ENCODE data around the gene SLC6A17. TPM values are rescaled to one million over a fixed set of nuclear protein-coding genes. Genes with fewer than 3 reads are reported as not detected.

Gene SLC6A17
- total RNA-seq, 4 donors from 2014 or later, result 0.42 to 1.8 (median 0.57) TPM

DNA sequence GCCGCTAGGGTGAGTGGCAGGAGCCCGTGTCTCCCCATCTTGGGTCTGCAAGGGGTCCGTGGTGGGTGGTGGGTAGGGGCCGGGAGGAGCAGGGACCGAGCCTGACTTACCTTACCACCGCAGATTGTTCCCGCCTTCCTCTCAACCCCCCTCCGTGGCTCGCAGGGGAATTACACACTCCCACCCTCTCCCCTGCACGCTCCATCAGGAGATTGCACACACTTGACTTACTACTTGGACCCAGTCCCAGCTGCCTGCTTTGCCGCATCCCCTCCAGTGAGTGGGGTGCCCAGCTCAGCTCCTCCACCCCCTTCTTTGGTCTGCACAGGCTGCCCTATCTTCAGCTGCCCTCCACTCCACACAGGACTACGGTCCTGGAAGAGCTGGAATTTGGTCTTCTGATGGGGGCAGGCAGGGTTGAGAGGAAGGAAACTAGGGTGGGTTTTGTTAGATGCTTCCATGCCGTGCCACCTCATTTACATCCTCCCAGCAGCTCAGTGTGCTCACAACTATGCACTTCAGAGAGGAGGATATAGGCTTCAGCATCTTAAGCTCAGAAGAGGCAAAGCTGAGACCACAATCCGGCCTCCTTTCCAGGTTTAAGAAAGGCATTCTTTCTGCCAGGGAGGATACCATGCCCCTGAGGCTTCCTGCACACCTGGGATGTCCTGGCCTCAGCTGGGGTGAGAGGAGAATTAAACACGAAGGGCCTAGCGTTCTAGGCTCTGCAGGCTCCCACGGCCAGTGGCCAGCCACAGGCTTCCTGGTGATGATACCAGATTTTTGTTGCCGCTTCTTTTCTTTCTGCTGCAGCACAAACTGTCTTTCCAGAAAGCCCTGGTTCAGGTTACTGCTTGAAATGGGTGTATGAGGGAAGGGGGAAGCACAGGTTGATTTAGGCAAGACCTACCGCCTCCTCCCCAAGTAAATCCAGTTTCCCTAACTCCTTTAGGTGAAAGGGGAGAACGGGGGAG is 62.2 kb downstream of the SLC6A17 start:
- peak overlapping the region; percentile 2 to 90 (median 61) for H3K27ac ChIP-seq (replicated peaks in 1 of 4)
- peaks cover 28 to 75% (median 62%) of the 10 kb centered on the region in 4 donors for H3K4me1 ChIP-seq
- TF ChIP-seq POLR2AphosphoS5 (IDR thresholded peaks at IDR 0.05) (no peak), EP300 (IDR thresholded peaks at IDR 0.05) (no peak), POLR2A (IDR thresholded peaks at IDR 0.05; ENCODE audit: low read depth) (no peak)
- TF ChIP-seq, protein P1, sequence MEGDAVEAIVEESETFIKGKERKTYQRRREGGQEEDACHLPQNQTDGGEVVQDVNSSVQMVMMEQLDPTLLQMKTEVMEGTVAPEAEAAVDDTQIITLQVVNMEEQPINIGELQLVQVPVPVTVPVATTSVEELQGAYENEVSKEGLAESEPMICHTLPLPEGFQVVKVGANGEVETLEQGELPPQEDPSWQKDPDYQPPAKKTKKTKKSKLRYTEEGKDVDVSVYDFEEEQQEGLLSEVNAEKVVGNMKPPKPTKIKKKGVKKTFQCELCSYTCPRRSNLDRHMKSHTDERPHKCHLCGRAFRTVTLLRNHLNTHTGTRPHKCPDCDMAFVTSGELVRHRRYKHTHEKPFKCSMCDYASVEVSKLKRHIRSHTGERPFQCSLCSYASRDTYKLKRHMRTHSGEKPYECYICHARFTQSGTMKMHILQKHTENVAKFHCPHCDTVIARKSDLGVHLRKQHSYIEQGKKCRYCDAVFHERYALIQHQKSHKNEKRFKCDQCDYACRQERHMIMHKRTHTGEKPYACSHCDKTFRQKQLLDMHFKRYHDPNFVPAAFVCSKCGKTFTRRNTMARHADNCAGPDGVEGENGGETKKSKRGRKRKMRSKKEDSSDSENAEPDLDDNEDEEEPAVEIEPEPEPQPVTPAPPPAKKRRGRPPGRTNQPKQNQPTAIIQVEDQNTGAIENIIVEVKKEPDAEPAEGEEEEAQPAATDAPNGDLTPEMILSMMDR (IDR thresholded peaks at IDR 0.05), result no peak
- no peaks in the 10 kb centered on the region for H3K9me3 ChIP-seq
- no peak for DNase-seq (ENCODE audit: extremely low spot score)
- H3K4me3 ChIP-seq, result peak overlapping the region; percentile 65 to 93 (median 83)
- 78% methylated on average over 9 of the region's 20 CpGs for WGBS
- H3K36me3 ChIP-seq, result peaks cover 0 to 6% (median 0%) of the 10 kb centered on the region in 4 donors
- H3K27me3 ChIP-seq, result peaks cover 0 to 6% (median 2%) of the 10 kb centered on the region in 4 donors
- intact Hi-C loops (cut with DNase I), result no loop called here

DNA sequence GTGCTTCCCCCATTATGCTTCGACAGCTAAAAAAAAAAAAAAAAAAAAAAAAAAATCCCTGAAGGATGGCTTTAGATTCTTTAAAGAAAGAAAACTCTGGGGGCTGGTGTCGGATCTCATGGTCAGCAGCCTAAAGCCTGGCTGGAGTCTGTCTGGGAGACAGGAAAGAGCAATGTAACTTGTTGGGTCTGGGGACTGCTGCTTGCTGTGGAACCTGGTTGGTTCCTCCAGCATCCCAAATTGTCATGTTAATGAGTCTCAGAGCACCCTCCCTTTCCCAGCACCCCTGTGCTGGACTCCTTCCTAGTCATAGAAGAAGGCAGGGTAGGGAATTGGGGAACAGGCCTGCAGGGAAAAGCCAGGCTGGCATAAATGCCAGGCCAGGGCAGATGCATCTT is 62.8 kb downstream of the SLC6A17 start:
- peaks cover 28 to 70% (median 62%) of the 10 kb centered on the region in 4 donors for H3K4me1 ChIP-seq
- intact Hi-C loops (cut with DNase I), result no loop called here

DNA sequence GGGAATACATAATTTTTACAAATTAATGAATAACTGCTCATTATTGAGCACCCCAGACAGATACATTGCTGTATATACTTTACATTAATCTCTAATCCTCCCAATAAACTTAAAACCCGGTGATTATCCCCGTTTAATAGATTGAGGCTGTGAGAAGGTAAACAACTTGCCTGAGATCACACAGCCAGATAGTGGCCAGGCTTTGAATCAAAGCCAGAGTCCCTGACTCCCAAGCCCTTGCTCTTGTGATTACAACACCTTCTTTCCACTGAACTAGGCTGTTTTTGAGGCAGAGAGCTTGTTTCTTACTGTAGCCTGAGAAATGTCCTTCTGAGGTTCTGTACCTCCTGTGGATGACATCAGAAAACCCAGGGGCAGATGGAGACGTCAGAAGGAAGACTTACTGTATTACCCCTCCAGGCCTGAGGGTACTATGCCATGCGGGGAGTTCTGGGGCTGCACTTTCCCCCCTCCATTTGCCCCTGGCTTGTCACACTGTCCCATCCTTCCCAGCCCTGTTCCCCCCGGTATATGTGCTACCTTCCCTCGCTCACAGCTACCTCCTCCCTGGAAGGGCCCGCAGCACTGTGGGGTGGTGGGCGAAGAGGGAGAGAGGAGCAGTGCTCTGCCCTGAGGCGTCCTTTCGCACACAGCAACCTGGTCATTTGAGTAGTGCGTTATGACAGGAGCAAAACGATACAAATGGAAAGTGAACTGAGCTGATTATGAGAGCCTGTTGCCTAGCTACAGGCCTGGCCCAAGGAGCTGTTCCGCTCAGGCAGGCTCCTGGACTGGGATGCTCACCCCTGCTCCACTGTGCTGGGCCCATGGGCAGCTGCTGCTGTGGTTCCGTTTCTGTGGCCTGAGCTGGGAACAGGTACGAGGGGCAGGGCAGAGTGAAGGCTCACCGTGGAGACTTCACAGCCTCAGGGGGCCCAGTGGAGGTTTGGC is 64.4 kb downstream of the SLC6A17 start:
- H3K4me3 ChIP-seq, result no peak overlapping the region
- peaks cover 0 to 6% (median 2%) of the 10 kb centered on the region in 4 donors for H3K27me3 ChIP-seq
- WGBS, result 81% methylated on average over 8 of the region's 16 CpGs
- H3K36me3 ChIP-seq, result peaks cover 0 to 13% (median 5%) of the 10 kb centered on the region in 4 donors
- peaks cover 24 to 61% (median 54%) of the 10 kb centered on the region in 4 donors for H3K4me1 ChIP-seq
- no peak for DNase-seq (ENCODE audit: extremely low spot score)
- intact Hi-C loops (cut with DNase I), result no loop called here
- no peaks in the 10 kb centered on the region for H3K9me3 ChIP-seq
- TF ChIP-seq EP300 (IDR thresholded peaks at IDR 0.05), result no peak
- no peak for TF ChIP-seq POLR2AphosphoS5 (IDR thresholded peaks at IDR 0.05)
- TF ChIP-seq, protein P1 (IDR thresholded peaks at IDR 0.05), result no peak
- no peak overlapping the region for H3K27ac ChIP-seq (replicated peaks in 1 of 4)

More for the DNA sequence above, 62.8 kb downstream of the SLC6A17 start:
- no peaks in the 10 kb centered on the region for H3K9me3 ChIP-seq
- 81% methylated on average over 2 of the region's 2 CpGs for WGBS
- peaks cover 0 to 6% (median 2%) of the 10 kb centered on the region in 4 donors for H3K27me3 ChIP-seq
- DNase-seq (ENCODE audit: extremely low spot score), result no peak
- H3K36me3 ChIP-seq, result peaks cover 0 to 6% (median 0%) of the 10 kb centered on the region in 4 donors
- no peak overlapping the region for H3K27ac ChIP-seq (replicated peaks in 1 of 4)
- TF ChIP-seq EP300 (IDR thresholded peaks at IDR 0.05) (no peak), POLR2A (IDR thresholded peaks at IDR 0.05; ENCODE audit: low read depth) (no peak), POLR2AphosphoS5 (IDR thresholded peaks at IDR 0.05) (no peak)
- TF ChIP-seq, protein P1 (IDR thresholded peaks at IDR 0.05), result no peak
- no peak overlapping the region for H3K4me3 ChIP-seq

DNA sequence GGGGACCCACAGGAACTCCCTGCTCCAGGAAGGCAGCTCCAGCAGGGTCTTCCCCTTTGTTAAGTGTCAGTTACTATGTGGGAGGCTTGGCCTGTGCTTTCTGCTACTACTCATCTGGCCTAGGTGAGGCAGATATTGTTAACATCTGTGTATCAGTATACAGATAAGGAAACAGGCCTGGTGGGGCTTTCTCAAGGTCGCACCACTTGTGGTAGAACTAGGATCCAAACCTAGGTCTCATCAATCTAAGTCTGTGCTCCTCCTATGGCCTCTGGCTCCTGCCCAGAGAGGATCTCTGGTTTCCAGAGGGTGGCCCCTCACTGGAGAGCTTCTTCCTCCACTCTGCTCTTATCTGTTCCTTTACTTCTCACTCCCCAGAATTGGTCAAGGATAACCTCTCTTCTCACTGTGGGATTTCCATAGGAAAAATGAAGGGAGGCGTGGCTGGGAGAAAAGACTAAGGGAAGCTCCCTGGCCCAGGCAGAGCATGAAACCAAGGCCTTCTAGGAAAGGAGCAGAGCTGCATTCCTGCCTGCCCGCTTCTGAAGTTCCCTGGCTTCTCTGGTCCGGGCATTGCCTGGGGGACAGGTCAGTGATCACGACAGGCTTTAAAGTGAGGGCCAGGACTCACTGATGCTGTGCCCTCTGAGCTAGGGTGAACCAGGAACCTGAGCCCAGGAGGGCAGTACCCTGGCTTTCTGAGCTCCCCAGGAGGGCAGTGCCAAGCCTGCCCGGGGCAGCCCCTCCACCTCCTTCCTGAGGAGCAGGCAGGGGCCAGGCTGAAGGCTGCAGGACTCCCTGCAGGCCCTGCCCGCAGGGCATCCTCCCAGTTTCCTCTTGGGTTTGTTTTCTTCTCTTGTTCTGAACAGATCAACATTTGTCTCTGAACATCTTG is 65.6 kb downstream of the SLC6A17 start:
- Histone ChIP-seq H3K4me3 (no peak overlapping the region), H3K36me3 (peaks cover 0 to 18% (median 6%) of the 10 kb centered on the region in 4 donors), H3K27me3 (peaks cover 0 to 6% (median under 1%) of the 10 kb centered on the region in 4 donors), H3K27ac (replicated peaks in 1 of 4) (no peak overlapping the region), H3K4me1 (peaks cover 24 to 56% (median 48%) of the 10 kb centered on the region in 4 donors), H3K9me3 (no peaks in the 10 kb centered on the region)
- TF ChIP-seq POLR2A (IDR thresholded peaks at IDR 0.05; ENCODE audit: low read depth) (no peak), EP300 (IDR thresholded peaks at IDR 0.05) (no peak), POLR2AphosphoS5 (IDR thresholded peaks at IDR 0.05) (no peak)
- TF ChIP-seq, protein P1 (IDR thresholded peaks at IDR 0.05), result no peak
- DNase-seq (ENCODE audit: extremely low spot score), result no peak
- 95% methylated on average over 5 of the region's 7 CpGs for WGBS
- intact Hi-C loops (cut with DNase I), result no loop called here

Measured in esophagus muscularis mucosa (tissue), 4 donors.